ENCODE measurements around the gene LTF. TPM values are rescaled to one million over a fixed set of nuclear protein-coding genes. Genes with fewer than 3 reads are reported as not detected.
"Not testable (repeated sequence)": the region's sequence is repeated elsewhere in the genome, so short reads cannot be mapped to it uniquely, and the experiment has no call there.

The LTF gene
- polyA plus RNA-seq, 5 donors = 3.1 to 7.1 (median 4.9) TPM

DNA sequence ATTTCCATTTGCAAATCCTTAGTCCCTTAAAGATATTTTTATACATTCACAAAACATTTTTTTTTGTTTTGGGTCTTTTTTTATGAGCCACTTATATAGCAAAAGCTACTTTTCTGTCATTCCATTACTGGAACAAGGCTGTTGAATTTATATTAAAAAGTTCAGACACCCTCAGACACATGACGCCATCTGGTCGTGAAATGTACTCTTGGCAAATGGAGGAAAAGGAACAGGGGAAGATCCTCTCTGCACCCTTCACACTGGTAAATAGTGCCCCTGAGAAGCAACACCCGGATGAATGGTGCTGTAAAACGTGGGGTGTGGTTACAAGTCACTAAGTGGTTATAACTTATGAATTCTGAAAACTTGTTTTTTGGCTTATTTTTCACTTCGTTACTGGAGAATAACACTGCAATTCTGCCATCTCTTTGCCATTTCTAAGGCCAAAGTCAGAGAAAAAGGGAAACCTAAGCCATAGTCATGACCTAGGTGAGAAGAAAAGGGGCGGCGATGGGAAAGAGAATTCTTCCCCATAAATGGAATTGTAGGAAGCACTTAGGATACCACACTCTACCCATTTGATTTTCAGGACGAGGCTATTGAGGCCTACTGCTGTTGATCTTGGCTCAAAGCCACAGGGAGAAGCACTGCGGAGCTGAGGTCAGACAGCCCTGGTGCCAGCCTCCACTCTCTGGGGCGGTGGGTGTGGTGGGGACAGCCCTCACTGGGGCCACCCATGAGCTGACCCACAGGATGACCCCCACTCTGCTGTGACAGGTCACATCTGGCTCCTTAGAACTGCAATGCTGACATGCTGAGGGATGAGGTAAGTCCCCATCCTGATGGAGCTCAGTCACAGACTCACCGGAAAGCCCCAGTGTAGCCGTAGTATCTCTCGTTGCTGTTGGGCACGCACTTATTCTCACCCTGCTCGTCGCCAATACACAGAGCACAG lies 21.9 kb downstream of the LTF start:
- DNase-seq = no peak

DNA sequence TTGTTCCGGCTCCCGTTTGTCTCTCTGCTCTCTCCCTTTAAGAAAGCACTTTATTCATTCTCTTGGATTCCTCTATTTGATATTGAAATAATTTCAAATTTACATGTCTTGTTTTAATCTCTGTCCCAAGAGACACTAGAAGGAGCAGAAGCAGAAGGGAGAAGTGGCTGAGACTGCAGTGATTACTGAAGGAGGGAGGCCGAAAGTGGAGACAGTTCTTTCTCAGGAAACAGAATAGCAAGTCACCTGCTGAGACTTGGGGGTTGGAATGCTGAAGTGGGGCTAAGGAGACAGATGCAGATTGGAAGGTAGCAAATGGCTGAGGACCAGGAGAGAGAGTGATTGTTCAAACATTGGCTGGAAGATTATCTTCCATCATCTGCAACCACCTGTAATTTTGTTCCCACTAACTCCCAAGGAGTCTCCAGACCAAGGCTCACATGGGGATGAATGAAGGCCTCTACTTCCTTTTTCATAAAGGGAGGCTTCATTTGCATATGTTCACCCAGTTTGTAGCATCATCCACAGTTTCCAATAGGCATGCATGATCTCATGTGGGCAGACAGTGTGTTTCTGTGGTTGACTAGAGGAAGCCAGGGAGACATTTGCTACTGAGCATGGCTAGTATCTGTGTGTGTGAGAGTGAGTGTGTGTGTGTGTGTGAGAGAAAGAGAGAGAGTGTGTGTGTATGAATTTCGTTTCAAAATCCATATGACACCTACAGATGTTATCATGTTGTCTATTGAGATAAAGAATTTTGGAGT lies 24.0 kb downstream of the LTF start:
- DNase-seq = no peak

DNA sequence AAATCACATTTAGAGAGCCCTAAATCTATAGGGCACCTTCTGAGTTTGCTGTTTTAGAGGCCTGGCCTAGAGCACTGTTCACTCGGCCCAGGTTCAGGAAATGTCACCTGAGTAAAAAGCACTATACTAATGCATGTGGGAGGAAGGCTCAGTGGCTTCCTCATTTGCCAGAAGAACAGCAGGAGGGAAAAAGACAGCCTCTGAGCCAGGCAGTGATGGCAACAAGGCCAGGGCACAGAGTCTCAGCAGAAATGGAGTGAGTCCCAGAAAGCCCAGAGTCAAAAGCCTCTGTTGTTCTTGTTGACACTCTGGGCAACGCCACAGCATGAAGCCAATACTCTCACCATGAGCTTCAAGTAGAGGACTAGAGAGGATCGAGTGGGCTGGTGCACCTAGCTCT lies 25.9 kb downstream of the LTF start:
- no peak for DNase-seq

DNA sequence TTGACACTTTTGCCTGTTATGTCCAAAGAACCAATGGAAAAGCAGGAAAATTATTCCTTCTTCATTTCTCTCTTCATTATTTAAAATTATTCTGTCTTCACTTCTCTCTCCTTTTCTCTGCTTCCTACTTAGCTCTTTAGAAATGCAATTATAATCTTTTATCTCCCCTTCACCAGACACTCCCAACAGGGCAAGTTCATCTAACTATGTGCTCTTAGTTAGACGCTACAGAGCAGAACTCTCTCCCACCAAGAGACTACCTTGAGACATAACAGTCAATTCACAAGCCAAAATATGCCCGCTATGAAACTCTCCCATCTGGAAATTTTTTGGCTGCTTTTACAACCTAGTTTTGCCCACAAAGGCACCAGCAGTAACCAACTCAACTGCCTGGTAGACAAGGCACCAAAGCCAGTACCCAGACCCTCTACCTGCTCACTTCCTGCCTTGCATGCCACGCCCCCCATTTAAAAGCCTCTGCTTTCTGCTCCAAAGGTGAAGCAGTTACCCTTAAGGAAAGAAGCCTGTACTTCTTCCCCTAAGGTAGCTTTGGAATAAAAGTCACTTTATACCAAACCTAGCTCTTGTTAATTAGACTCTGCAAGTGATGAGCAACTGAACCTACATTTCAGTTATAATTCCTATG lies 29.5 kb downstream of the LTF start:
- DNase-seq = no peak

- DNase-seq = no peak
These were observed 30.9 kb downstream of the LTF start for GRCh38 chr3:46433841-46434240.

GRCh38 chr3:46433118-46433517 lies 31.6 kb downstream of the LTF start:
- DNase-seq = not testable (repeated sequence)

- DNase-seq = not testable (repeated sequence)
These were observed 32.8 kb downstream of the LTF start for GRCh38 chr3:46431905-46432304.

DNA sequence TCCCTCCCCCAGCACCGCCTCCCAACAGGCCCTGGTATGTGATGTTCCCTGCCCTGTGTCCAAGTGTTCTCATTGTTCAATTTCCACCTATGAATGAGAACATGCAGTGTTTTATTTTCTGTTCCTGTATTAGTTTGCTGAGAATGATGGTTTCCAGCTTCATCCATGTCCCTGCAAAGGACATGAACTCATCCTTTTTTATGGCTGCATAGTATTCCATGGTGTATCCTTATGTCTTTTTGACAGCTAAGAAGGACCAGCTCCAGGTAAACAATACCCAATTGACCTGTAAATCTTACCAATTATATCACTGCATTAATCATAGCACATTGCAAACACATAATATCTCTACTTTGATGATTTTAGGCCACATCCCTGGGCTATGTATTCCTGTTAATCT lies 33.8 kb downstream of the LTF start:
- not testable (repeated sequence) for DNase-seq

GRCh38 chr3:46429671-46430070 lies 35.0 kb downstream of the LTF start:
- no peak for DNase-seq

- no peak for DNase-seq
These were observed 35.5 kb downstream of the LTF start for GRCh38 chr3:46429250-46429649.

DNA sequence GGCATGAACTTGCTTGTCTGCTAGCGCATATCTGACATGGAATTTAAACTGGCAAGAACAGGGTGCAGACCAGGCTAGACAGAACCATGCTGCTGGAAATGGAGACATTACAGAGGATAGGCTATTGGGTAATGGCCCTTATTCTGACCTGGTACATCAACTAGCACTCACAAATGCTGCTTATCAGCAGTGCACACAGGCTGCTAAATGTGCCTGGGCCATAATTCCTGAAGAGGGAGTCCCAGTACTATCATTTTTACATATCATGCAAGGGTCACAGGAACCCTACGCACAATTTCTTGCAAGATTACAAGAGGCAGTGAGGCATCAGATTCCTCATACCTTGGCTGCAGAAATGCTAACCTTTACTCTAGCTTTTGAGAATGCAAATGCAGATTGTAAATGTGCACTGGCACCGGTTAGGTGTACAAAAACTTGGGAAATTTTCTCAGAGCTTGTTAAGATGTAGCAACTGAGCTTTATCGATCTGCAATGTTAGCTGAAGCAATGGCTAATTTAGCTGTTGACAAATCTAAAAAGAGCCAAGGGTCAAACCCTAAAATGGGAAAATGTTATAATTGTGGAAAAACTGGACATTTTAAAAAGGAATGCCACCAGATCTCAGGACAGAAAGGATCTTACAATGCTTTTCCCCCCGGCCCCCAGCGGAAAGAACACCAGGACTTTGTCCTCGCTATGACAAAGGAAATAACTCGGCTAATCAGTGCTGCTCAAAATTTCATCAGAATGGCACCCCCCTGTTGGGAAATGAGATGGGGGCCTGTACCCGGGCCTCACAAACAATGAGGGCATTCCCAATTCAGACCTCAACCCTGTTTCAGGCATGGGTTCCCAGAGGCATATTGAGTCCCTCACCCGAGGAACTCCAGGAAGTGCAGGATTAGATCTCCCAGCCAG lies 36.5 kb downstream of the LTF start:
- DNase-seq = peak; percentile 48 to 58

- peak in 1 of 2 donors; percentile 32 for DNase-seq
These were observed 37.3 kb downstream of the LTF start for GRCh38 chr3:46427404-46427803.

GRCh38 chr3:46426476-46426875 lies 38.2 kb downstream of the LTF start:
- not testable (repeated sequence) for DNase-seq

- no peak for DNase-seq
These were observed 41.1 kb downstream of the LTF start for GRCh38 chr3:46423588-46423987.

DNA sequence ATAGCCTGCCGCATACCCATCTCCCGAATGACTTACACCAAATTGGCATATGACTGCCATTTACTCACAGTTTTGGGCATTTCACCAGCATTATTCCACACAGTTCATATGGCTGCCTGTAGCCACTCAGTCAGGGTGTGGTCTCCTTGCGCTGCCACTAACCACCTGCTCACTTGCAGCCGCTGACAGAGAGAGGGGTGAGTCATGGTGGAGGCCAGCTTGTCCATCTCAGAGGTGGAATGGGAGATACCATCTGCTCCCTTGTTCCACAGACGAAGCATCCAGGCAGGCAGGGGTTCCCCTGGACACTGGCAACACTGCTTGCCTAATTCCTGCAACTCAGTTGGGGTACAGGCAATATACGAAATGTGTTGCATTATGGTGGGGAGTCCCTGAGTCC lies 42.1 kb downstream of the LTF start:
- no peak for DNase-seq

GRCh38 chr3:46420931-46421330 lies 43.8 kb downstream of the LTF start:
- no peak for DNase-seq

GRCh38 chr3:46419816-46420215 lies 44.9 kb downstream of the LTF start:
- no peak for DNase-seq

DNA sequence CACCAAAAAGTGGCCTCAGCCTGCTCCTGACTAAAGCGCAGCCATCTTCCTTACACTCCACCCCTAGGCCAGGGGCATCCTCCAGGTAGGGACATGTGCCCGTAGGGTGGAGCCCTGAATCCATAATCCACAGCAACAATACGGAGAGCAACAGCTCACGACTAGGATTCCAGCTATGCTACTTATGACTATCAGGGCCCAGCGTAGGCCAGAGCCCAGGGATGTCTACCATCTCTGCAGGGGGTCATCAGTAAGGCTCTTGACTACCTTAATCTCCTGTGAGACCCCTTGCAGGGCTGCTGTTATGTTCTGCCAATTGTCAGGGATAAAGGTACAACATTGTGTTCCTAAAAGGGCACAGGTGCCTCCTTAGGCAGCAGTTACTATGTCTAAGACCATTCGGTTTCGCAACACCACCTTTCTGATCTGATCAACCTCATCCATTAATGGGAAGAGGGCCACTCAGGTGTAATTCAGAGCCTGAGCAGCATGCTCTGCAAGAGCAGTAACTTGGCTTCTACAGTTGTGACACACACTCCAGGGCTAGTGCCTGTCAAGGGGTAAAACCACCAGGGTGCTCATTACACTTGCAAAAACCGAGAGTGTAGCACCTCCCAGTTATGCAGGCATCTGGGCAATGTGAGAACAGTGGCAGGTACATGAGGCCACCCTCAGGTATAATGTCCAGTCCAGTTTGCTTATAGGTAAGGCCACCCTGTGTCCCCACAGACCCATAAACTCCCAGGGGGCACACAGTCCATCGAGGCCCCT lies 46.7 kb downstream of the LTF start:
- DNase-seq = no peak

DNA sequence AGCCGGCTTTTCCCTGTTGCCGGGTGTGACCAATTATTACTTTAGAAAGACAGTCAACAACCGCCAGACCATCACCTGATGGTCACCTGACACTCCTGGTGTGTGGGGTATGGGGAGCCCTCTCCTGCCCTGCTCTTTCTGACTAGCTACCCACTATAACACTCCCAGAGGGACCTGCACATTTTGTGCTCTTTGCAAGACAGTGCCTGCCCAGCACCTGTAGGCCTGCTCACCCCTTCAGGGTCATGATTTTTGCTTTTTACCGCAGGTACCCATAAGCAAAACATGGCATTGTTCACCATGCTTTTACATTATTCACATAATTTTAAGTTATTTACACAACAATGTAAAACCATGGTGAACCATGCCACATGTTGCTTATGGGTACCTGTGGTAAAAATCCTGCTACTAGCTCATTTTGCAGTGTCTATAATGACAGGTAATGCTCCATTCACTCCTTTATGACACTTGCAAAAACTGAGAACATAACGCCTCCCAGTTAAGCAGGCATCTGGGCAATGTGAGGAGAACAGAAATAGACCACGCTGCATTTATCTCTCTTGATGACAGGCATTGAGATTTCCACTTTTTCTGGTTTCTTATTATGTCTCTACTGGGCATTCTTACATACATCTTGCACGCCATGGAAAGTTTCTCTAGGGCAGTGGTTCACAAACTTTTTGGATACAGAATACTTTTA lies 47.7 kb downstream of the LTF start:
- no peak for DNase-seq
